ENCODE measurements around the gene SND1. TPM values are rescaled to one million over a fixed set of nuclear protein-coding genes. Genes with fewer than 3 reads are reported as not detected.

The SND1 gene
- total and polyA plus RNA-seq, 4 donors = 59.4 to 214 (median 84.1) TPM

- DNase-seq (ENCODE audit: low spot score) = no peak
- Histone ChIP-seq H3K9me3 (ENCODE audit: control insufficient read depth in 4 of 4, low read length in 3 of 4) (no peaks in the 10 kb centered on the region), H3K4me3 (ENCODE audit: low read depth in 1 of 3, low read length in 3 of 3) (no peak overlapping the region), H3K36me3 (ENCODE audit: control insufficient read depth in 4 of 4, insufficient read depth in 3 of 4, low read depth in 1 of 4, low read length in 3 of 4) (no peaks in the 10 kb centered on the region), H3K27ac (ENCODE audit: low read depth in 1 of 2, low read length in 2 of 2) (no peak overlapping the region), H3K27me3 (ENCODE audit: control insufficient read depth in 4 of 4, insufficient read depth in 4 of 4, low read length in 3 of 4) (peaks cover 0 to 7% (median 2%) of the 10 kb centered on the region in 4 donors), H3K9ac (ENCODE audit: low read depth in 1 of 2, low read length in 2 of 2) (no peak overlapping the region), H3K4me1 (ENCODE audit: control insufficient read depth in 4 of 4, insufficient read depth in 4 of 4, low read length in 3 of 4) (peaks cover 5 to 17% (median 13%) of the 10 kb centered on the region in 4 donors)
- TF ChIP-seq YY1 (IDR thresholded peaks at IDR 0.05) (no peak), TAF1 (conservative IDR thresholded peaks at IDR 0.05) (no peak), FOXA2 (IDR thresholded peaks at IDR 0.05) (no peak), EGR1 (IDR thresholded peaks at IDR 0.05; ENCODE audit: low read depth in 2 of 2) (no peak), REST (IDR thresholded peaks at IDR 0.05) (no peak), MAX (IDR thresholded peaks at IDR 0.05) (no peak), GABPA (IDR thresholded peaks at IDR 0.05 in 1 of 2, conservative IDR thresholded peaks at IDR 0.05 in 1 of 2) (no peak), NR2F2 (IDR thresholded peaks at IDR 0.05) (no peak), CTCF (IDR thresholded peaks at IDR 0.05; ENCODE audit: low read depth, low read length, missing input control) (no peak), FOXA1 (IDR thresholded peaks at IDR 0.05) (no peak), SP1 (IDR thresholded peaks at IDR 0.05) (no peak), RXRA (IDR thresholded peaks at IDR 0.05) (no peak)
- 60% methylated on average over 9 of the region's 9 CpGs for WGBS
Measured at GRCh38 chr7:128132426-128133069, 480.6 kb downstream of the SND1 start.

GRCh38 chr7:128135159-128135514 is 483.1 kb downstream of the SND1 start:
- Histone ChIP-seq H3K36me3 (ENCODE audit: control insufficient read depth in 4 of 4, insufficient read depth in 3 of 4, low read depth in 1 of 4, low read length in 3 of 4) (no peaks in the 10 kb centered on the region), H3K27ac (ENCODE audit: low read depth in 1 of 2, low read length in 2 of 2) (no peak overlapping the region), H3K27me3 (ENCODE audit: control insufficient read depth in 4 of 4, insufficient read depth in 4 of 4, low read length in 3 of 4) (peaks cover 0 to 7% (median 2%) of the 10 kb centered on the region in 4 donors), H3K9ac (ENCODE audit: low read depth in 1 of 2, low read length in 2 of 2) (peak overlapping the region in 1 of 2 donors; percentile 38), H3K4me3 (ENCODE audit: low read depth in 1 of 3, low read length in 3 of 3) (peak overlapping the region in 1 of 3 donors; percentile 55), H3K9me3 (ENCODE audit: control insufficient read depth in 4 of 4, low read length in 3 of 4) (no peaks in the 10 kb centered on the region), H3K4me1 (ENCODE audit: control insufficient read depth in 4 of 4, insufficient read depth in 4 of 4, low read length in 3 of 4) (peaks cover 5 to 17% (median 13%) of the 10 kb centered on the region in 4 donors)
- TF ChIP-seq MAX (IDR thresholded peaks at IDR 0.05) (no peak), RXRA (IDR thresholded peaks at IDR 0.05) (no peak), REST (IDR thresholded peaks at IDR 0.05) (no peak), HNF4A (conservative IDR thresholded peaks at IDR 0.05) (no peak), HNF4G (IDR thresholded peaks at IDR 0.05) (no peak), GABPA (IDR thresholded peaks at IDR 0.05 in 1 of 2, conservative IDR thresholded peaks at IDR 0.05 in 1 of 2) (no peak)
- DNase-seq (ENCODE audit: low spot score) = no peak
- 6% methylated on average over 6 of the region's 6 CpGs for WGBS

Data from liver (tissue), 9 donors.